HEK293 (cell line): ENCODE results near the gene THPO.

Experiments used
- CTCF ChIA-PET: fragments of 350-600 bp; formaldehyde crosslinking; extraction: SDS; loops from one replicate; lab custom pipeline; 2021; ENCODE audit warnings: antibody characterized with exemption; lab: Yijun Ruan, JAX
- POLR2A ChIA-PET: fragments of 300-600 bp; formaldehyde crosslinking; extraction: SDS; loops from one replicate; lab custom pipeline; 2020; ENCODE audit warnings: antibody characterized with exemption, inconsistent platforms; lab: Yijun Ruan, JAX
- H3K27ac ChIP-seq: fragments of 200-500 bp; sonication (Bioruptor generic); 2 replicates; pipeline ENCODE4 v1.5.1; 2014; ENCODE audit warnings: low read depth, low read length, control low read depth, inconsistent platforms; ENCODE audit errors: extremely low read depth
- H3K36me3 ChIP-seq, 2 experiments: fragments of 200-500 bp in 1 of 2; sonication (Bioruptor generic) in 1 of 2; 1 replicate in 1 of 2; 2 replicates in 1 of 2; pipeline ENCODE4 v1.5.1; 2014 to 2017; ENCODE audit warnings: inconsistent platforms in 2 of 2, low read length in 2 of 2; ENCODE audit not compliant: control insufficient read depth in 2 of 2, insufficient read depth in 1 of 2
- H3K4me1 ChIP-seq: fragments of 200-500 bp; sonication (Bioruptor generic); 2 replicates; pipeline ENCODE4 v1.5.1; 2014; ENCODE audit warnings: mild to moderate bottlenecking, low read length, inconsistent platforms; ENCODE audit not compliant: control insufficient read depth, insufficient read depth
- H3K4me3 ChIP-seq: 2 replicates; pipeline ENCODE4 v1.5.1; 2011; ENCODE audit warnings: low read depth, mild to moderate bottlenecking, control low read depth, low read length, moderate library complexity
- H3K9me3 ChIP-seq: fragments of 200-500 bp; sonication (Bioruptor generic); 2 replicates; pipeline ENCODE4 v1.5.1; 2014; ENCODE audit warnings: low read depth, low read length, inconsistent platforms; ENCODE audit not compliant: control insufficient read depth, insufficient read depth
- PRDM6 ChIP-seq: fragments of 450-650 bp; formaldehyde crosslinking; IDR thresholded peaks from 2 replicates; pipeline ENCODE4 v1.5.1; 2017; ENCODE audit warnings: missing biosample characterization, missing genetic modification characterization
- SCRT1 ChIP-seq: fragments of 450-650 bp; formaldehyde crosslinking; IDR thresholded peaks from 2 replicates; pipeline ENCODE4 v1.5.1; 2016; ENCODE audit warnings: missing biosample characterization, missing genetic modification characterization, borderline replicate concordance
- TCF7L2 ChIP-seq: IDR thresholded peaks from 2 replicates; pipeline ENCODE4 v1.6.1; 2011; ENCODE audit warnings: low read depth, mild to moderate bottlenecking, inconsistent platforms, low read length, moderate library complexity, borderline replicate concordance
- WT1 ChIP-seq: fragments of 450-650 bp; formaldehyde crosslinking; IDR thresholded peaks from 2 replicates; pipeline ENCODE4 v1.5.1; 2016; ENCODE audit warnings: missing biosample characterization, missing genetic modification characterization
- ZNF140 ChIP-seq: fragments of 450-650 bp; formaldehyde crosslinking; IDR thresholded peaks from 2 replicates; pipeline ENCODE4 v1.5.1; 2016; ENCODE audit warnings: missing biosample characterization, missing genetic modification characterization
- ZNF2 ChIP-seq: fragments of 450-650 bp; formaldehyde crosslinking; IDR thresholded peaks from 2 replicates; pipeline ENCODE4 v1.5.1; 2016; ENCODE audit warnings: missing biosample characterization, missing genetic modification characterization
- ZNF341 ChIP-seq: fragments of 450-650 bp; formaldehyde crosslinking; IDR thresholded peaks from 2 replicates; pipeline ENCODE4; 2016; ENCODE audit warnings: low read depth, missing biosample characterization, missing genetic modification characterization
- ZNF362 ChIP-seq: fragments of 450-650 bp; formaldehyde crosslinking; IDR thresholded peaks from 2 replicates; pipeline ENCODE4 v1.5.1; 2016; ENCODE audit warnings: missing biosample characterization, missing genetic modification characterization
- ZNF391 ChIP-seq: fragments of 450-650 bp; formaldehyde crosslinking; IDR thresholded peaks from 2 replicates; pipeline ENCODE4 v1.5.1; 2016; ENCODE audit warnings: low read depth, missing biosample characterization, missing genetic modification characterization, borderline replicate concordance
- ZNF423 ChIP-seq: fragments of 450-650 bp; formaldehyde crosslinking; IDR thresholded peaks from 2 replicates; pipeline ENCODE4 v1.5.1; 2016; ENCODE audit warnings: missing biosample characterization, missing genetic modification characterization
- ZNF501 ChIP-seq: fragments of 450-650 bp; formaldehyde crosslinking; IDR thresholded peaks from 2 replicates; pipeline ENCODE4 v1.5.1; 2016; ENCODE audit warnings: missing biosample characterization, missing genetic modification characterization
- ZNF514 ChIP-seq: fragments of 450-650 bp; formaldehyde crosslinking; IDR thresholded peaks from 2 replicates; pipeline ENCODE4 v1.5.1; 2016; ENCODE audit warnings: missing biosample characterization, missing genetic modification characterization
- ZNF626 ChIP-seq: fragments of 450-650 bp; sonication (Bioruptor Pico); formaldehyde crosslinking; IDR thresholded peaks from 2 replicates; pipeline ENCODE4 v1.5.1; 2018; ENCODE audit warnings: missing biosample characterization, missing genetic modification characterization, inconsistent platforms
- ZNF664 ChIP-seq: fragments of 450-650 bp; formaldehyde crosslinking; IDR thresholded peaks from 2 replicates; pipeline ENCODE4 v1.5.1; 2016; ENCODE audit warnings: missing biosample characterization, missing genetic modification characterization
- ZNF701 ChIP-seq: fragments of 450-650 bp; formaldehyde crosslinking; IDR thresholded peaks from 2 replicates; pipeline ENCODE4 v1.5.1; 2016; ENCODE audit warnings: missing biosample characterization, missing genetic modification characterization
- ZSCAN4 ChIP-seq: fragments of 450-650 bp; formaldehyde crosslinking; IDR thresholded peaks from 2 replicates; pipeline ENCODE4 v1.5.1; 2017; ENCODE audit warnings: missing biosample characterization, missing genetic modification characterization
- TF ChIP-seq, protein P1 (sequence below): fragments of 450-650 bp; formaldehyde crosslinking; IDR thresholded peaks from 2 replicates; pipeline ENCODE4 v1.5.1; 2016; ENCODE audit warnings: missing biosample characterization, missing genetic modification characterization
- TF ChIP-seq, protein P2 (sequence below): fragments of 450-650 bp; formaldehyde crosslinking; IDR thresholded peaks from 2 replicates; pipeline ENCODE4 v1.5.1; 2016; ENCODE audit warnings: missing biosample characterization, missing genetic modification characterization
- TF ChIP-seq, protein P3 (sequence below): fragments of 450-650 bp; formaldehyde crosslinking; IDR thresholded peaks from 2 replicates; pipeline ENCODE4 v1.5.1; 2017; ENCODE audit warnings: missing biosample characterization, mild to moderate bottlenecking, missing genetic modification characterization, moderate library complexity

Gene THPO

GRCh38 chr3:184414418-184415202 lies 36.6 kb upstream of the THPO start (continued):
- TF ChIP-seq ZSCAN4 (peak; percentile 88), SCRT1 (tag by site-specific recombination) (no peak), ZNF664 (tag by site-specific recombination) (no peak)
- TF ChIP-seq, protein P1, sequence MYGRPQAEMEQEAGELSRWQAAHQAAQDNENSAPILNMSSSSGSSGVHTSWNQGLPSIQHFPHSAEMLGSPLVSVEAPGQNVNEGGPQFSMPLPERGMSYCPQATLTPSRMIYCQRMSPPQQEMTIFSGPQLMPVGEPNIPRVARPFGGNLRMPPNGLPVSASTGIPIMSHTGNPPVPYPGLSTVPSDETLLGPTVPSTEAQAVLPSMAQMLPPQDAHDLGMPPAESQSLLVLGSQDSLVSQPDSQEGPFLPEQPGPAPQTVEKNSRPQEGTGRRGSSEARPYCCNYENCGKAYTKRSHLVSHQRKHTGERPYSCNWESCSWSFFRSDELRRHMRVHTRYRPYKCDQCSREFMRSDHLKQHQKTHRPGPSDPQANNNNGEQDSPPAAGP, result no peak

GRCh38 chr3:184409946-184410500 lies 32.0 kb upstream of the THPO start:
- TF ChIP-seq ZNF2 (tag by site-specific recombination), result no peak
- TF ChIP-seq, protein P2, sequence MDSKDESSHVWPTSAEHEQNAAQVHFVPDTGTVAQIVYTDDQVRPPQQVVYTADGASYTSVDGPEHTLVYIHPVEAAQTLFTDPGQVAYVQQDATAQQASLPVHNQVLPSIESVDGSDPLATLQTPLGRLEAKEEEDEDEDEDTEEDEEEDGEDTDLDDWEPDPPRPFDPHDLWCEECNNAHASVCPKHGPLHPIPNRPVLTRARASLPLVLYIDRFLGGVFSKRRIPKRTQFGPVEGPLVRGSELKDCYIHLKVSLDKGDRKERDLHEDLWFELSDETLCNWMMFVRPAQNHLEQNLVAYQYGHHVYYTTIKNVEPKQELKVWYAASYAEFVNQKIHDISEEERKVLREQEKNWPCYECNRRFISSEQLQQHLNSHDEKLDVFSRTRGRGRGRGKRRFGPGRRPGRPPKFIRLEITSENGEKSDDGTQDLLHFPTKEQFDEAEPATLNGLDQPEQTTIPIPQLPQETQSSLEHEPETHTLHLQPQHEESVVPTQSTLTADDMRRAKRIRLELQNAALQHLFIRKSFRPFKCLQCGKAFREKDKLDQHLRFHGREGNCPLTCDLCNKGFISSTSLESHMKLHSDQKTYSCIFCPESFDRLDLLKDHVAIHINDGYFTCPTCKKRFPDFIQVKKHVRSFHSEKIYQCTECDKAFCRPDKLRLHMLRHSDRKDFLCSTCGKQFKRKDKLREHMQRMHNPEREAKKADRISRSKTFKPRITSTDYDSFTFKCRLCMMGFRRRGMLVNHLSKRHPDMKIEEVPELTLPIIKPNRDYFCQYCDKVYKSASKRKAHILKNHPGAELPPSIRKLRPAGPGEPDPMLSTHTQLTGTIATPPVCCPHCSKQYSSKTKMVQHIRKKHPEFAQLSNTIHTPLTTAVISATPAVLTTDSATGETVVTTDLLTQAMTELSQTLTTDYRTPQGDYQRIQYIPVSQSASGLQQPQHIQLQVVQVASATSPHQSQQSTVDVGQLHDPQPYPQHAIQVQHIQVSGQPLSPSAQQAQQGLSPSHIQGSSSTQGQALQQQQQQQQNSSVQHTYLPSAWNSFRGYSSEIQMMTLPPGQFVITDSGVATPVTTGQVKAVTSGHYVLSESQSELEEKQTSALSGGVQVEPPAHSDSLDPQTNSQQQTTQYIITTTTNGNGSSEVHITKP (tag by site-specific recombination), result no peak
- no peak for TF ChIP-seq ZNF701 (tag by site-specific recombination)
- no peak for TF ChIP-seq ZNF626 (tag by site-specific recombination)
- no peak for TF ChIP-seq ZNF140 (tag by site-specific recombination)
- no peak for TF ChIP-seq WT1 (tag by site-specific recombination)
- TF ChIP-seq ZNF514, result no peak
- no peak for TF ChIP-seq ZNF341 (tag by site-specific recombination)
- no peak for TF ChIP-seq PRDM6 (tag by site-specific recombination)
- TF ChIP-seq ZNF391 (tag by site-specific recombination), result no peak
- TF ChIP-seq, protein P3, sequence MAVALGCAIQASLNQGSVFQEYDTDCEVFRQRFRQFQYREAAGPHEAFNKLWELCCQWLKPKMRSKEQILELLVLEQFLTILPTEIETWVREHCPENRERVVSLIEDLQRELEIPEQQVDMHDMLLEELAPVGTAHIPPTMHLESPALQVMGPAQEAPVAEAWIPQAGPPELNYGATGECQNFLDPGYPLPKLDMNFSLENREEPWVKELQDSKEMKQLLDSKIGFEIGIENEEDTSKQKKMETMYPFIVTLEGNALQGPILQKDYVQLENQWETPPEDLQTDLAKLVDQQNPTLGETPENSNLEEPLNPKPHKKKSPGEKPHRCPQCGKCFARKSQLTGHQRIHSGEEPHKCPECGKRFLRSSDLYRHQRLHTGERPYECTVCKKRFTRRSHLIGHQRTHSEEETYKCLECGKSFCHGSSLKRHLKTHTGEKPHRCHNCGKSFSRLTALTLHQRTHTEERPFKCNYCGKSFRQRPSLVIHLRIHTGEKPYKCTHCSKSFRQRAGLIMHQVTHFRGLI (tag by site-specific recombination), result no peak
- TF ChIP-seq ZNF423 (tag by site-specific recombination), result no peak
- TF ChIP-seq ZNF362 (tag by site-specific recombination), result no peak
- no peak for TF ChIP-seq ZNF501 (tag by site-specific recombination)
- TF ChIP-seq TCF7L2, result no peak

More at GRCh38 chr3:184409946-184410500, 32.0 kb upstream of the THPO start:
- no peaks in the 10 kb centered on the region for H3K9me3 ChIP-seq
- H3K4me1 ChIP-seq, result no peaks in the 10 kb centered on the region
- H3K27ac ChIP-seq, result no peak overlapping the region
- no peak overlapping the region for H3K4me3 ChIP-seq
- ChIA-PET POLR2A (no interaction called here), CTCF (no interaction called here)
- H3K36me3 ChIP-seq, result no peaks in the 10 kb centered on the region
